ENCODE measurements around the gene PLEKHG4B.
A peak's percentile ranks its signal among the peaks of the same experiment; 100 is the strongest.

PLEKHG4B gene

DNA sequence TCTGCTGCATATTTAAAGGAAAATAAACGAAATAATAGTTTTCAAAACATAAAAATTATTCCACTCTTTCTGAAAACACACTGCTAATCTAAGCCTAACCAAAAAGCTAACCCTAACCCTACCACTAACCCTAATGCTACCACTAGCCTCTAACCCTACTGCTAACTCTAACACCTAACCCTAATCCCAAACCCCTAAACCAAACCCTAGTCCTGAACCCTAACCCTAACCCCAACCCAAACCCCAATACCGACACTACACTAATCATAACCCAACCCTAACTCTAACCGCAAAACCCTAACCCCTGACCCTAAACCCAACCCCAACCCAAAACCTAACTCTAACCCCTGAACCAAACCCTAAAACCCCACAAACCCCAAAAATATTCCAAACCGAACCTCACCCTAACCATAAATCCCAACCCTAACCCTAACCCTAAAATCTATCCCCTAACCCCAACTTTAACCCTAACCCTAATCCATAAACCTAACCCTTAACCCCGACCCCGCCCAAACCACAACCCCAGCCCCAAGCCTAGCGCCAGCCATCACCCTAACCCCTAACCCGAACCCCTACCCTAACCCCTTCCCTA is 41.9 kb upstream of the PLEKHG4B start:
- Histone ChIP-seq H3K4me3 (ENCODE audit: low read depth, low read length) (no peak overlapping the region), H3K27ac (no peak overlapping the region), H3K27me3 (ENCODE audit: control insufficient read depth, insufficient read depth, low read length) (no peaks in the 10 kb centered on the region), H3K9ac (no peak overlapping the region), H3K9me3 (ENCODE audit: control insufficient read depth, low read length) (no peaks in the 10 kb centered on the region), H3K4me1 (peaks cover 7% of the 10 kb centered on the region), H3K4me2 (ENCODE audit: low read length) (no peak overlapping the region), H3K79me2 (no peaks in the 10 kb centered on the region), H3K36me3 (ENCODE audit: control insufficient read depth, insufficient read depth, low read length) (no peaks in the 10 kb centered on the region), H2AFZ (no peak overlapping the region)
- TF ChIP-seq, protein P1, sequence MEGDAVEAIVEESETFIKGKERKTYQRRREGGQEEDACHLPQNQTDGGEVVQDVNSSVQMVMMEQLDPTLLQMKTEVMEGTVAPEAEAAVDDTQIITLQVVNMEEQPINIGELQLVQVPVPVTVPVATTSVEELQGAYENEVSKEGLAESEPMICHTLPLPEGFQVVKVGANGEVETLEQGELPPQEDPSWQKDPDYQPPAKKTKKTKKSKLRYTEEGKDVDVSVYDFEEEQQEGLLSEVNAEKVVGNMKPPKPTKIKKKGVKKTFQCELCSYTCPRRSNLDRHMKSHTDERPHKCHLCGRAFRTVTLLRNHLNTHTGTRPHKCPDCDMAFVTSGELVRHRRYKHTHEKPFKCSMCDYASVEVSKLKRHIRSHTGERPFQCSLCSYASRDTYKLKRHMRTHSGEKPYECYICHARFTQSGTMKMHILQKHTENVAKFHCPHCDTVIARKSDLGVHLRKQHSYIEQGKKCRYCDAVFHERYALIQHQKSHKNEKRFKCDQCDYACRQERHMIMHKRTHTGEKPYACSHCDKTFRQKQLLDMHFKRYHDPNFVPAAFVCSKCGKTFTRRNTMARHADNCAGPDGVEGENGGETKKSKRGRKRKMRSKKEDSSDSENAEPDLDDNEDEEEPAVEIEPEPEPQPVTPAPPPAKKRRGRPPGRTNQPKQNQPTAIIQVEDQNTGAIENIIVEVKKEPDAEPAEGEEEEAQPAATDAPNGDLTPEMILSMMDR (IDR thresholded peaks at IDR 0.05), result no peak

GRCh38 chr5:50724-51499 is 41.1 kb upstream of the PLEKHG4B start:
- Histone ChIP-seq H3K27ac (no peak overlapping the region), H3K36me3 (ENCODE audit: control insufficient read depth, insufficient read depth, low read length) (no peaks in the 10 kb centered on the region), H3K9me3 (ENCODE audit: control insufficient read depth, low read length) (no peaks in the 10 kb centered on the region), H3K4me3 (ENCODE audit: low read depth, low read length) (no peak overlapping the region), H3K9ac (no peak overlapping the region), H3K4me1 (peaks cover 7% of the 10 kb centered on the region), H2AFZ (no peak overlapping the region), H3K27me3 (ENCODE audit: control insufficient read depth, insufficient read depth, low read length) (no peaks in the 10 kb centered on the region), H3K79me2 (no peaks in the 10 kb centered on the region), H3K4me2 (ENCODE audit: low read length) (no peak overlapping the region)
- TF ChIP-seq, protein P1 (IDR thresholded peaks at IDR 0.05), result no peak

- Histone ChIP-seq H3K9me3 (ENCODE audit: control insufficient read depth, low read length) (no peaks in the 10 kb centered on the region), H3K4me1 (peaks cover 10% of the 10 kb centered on the region), H3K79me2 (no peaks in the 10 kb centered on the region), H3K4me2 (ENCODE audit: low read length) (no peak overlapping the region), H3K9ac (no peak overlapping the region), H2AFZ (no peak overlapping the region), H3K4me3 (ENCODE audit: low read depth, low read length) (no peak overlapping the region), H3K27ac (no peak overlapping the region), H3K36me3 (ENCODE audit: control insufficient read depth, insufficient read depth, low read length) (no peaks in the 10 kb centered on the region), H3K27me3 (ENCODE audit: control insufficient read depth, insufficient read depth, low read length) (no peaks in the 10 kb centered on the region)
- TF ChIP-seq, protein P1 (IDR thresholded peaks at IDR 0.05), result no peak
These were observed 40.5 kb upstream of the PLEKHG4B start for GRCh38 chr5:51500-51823.

GRCh38 chr5:53381-54174 is 38.4 kb upstream of the PLEKHG4B start:
- H3K4me3 ChIP-seq (ENCODE audit: low read depth, low read length), result peak overlapping the region; percentile 55

More at GRCh38 chr5:53381-54174, 38.4 kb upstream of the PLEKHG4B start:
- Histone ChIP-seq H3K27ac (peak overlapping the region; percentile 91), H3K9me3 (ENCODE audit: control insufficient read depth, low read length) (no peaks in the 10 kb centered on the region), H3K79me2 (no peaks in the 10 kb centered on the region), H3K4me1 (peaks cover 29% of the 10 kb centered on the region), H3K4me2 (ENCODE audit: low read length) (peak overlapping the region; percentile 80), H3K36me3 (ENCODE audit: control insufficient read depth, insufficient read depth, low read length) (no peaks in the 10 kb centered on the region), H3K27me3 (ENCODE audit: control insufficient read depth, insufficient read depth, low read length) (no peaks in the 10 kb centered on the region), H2AFZ (peak overlapping the region; percentile 88), H3K9ac (no peak overlapping the region)
- TF ChIP-seq, protein P1 (IDR thresholded peaks at IDR 0.05), result peak; percentile 57
